ENCODE measurements around the gene GLB1L3. TPM values are rescaled to one million over a fixed set of nuclear protein-coding genes. Genes with fewer than 3 reads are reported as not detected.

GLB1L3 gene
- total and polyA plus RNA-seq, 2 donors (not counting 3 experiments of a cell fraction or from before 2014, with no cell fraction given): not detected

DNA sequence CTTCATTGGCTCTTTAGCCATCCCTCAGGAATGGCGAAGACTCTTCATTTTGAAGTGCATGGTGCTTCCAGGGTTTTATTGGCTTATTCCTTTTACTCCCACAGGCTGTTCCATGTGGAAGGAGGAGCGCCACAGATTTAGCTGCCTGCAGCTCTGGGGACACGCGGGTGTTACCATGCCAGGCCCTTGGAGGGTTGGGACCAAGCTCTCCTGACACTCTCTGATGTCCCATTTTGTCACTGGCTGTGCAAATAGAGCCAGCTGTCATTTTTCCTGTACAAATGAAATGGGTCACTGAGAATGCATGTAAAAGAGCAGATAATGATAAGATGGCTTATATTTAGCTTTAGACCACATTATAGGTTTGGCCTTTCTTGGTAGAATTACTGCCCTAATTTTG lies 32.3 kb upstream of the GLB1L3 start:
- Histone ChIP-seq H3K9me3 (replicated peaks; ENCODE audit: control insufficient read depth, insufficient read depth, low read length) (no peaks in the 10 kb centered on the region), H3K9me1 (replicated peaks; ENCODE audit: control insufficient read depth, extremely low read depth, insufficient read depth, low read length) (no peaks in the 10 kb centered on the region), H4K20me1 (replicated peaks; ENCODE audit: control insufficient read depth, extremely low read depth, insufficient read depth, low read length) (no peaks in the 10 kb centered on the region), H3K79me2 (ENCODE audit: control insufficient read depth, insufficient read depth, low read length) (no peaks in the 10 kb centered on the region), H3K27ac (ENCODE audit: insufficient read depth, low read depth, low read length) (no peak overlapping the region), H3K4me1 (ENCODE audit: control insufficient read depth, extremely low read depth, insufficient read depth, low read length) (no peaks in the 10 kb centered on the region), H3K4me2 (ENCODE audit: insufficient read depth, low read length) (no peak overlapping the region), H3K4me3 (replicated peaks in 1 of 3; ENCODE audit: insufficient read depth in 1 of 3, low read depth in 1 of 3, low read length in 3 of 3) (no peak overlapping the region), H3K27me3 (ENCODE audit: control insufficient read depth in 2 of 2, insufficient read depth in 2 of 2, low read length in 2 of 2) (no peaks in the 10 kb centered on the region), H3K36me3 (ENCODE audit: control insufficient read depth in 2 of 2, extremely low read depth in 1 of 2, insufficient read depth in 2 of 2, low read length in 2 of 2) (peaks cover 5 to 48% of the 10 kb centered on the region in 2 experiments), H2AFZ (ENCODE audit: low read depth, low read length) (no peak overlapping the region), H3K9ac (replicated peaks; ENCODE audit: extremely low read depth, insufficient read depth, low read length) (no peak overlapping the region)
- DNase-seq (ENCODE audit: low read depth, low spot score) (no peak), FAIRE-seq (no peak)
- ChIA-PET CTCF (interaction anchor here (1.0 to 2.4 kb wide), 9 partner anchors 10 to 316 kb away, joined by 3 to 21 read pairs (median 4); partner anchors contain the start of genes ACAD8, NCAPD3 and VPS26B), POLR2A (no interaction called here)
- intact Hi-C loops (cut with micrococcal nuclease): loop anchor here (1.0 kb wide), 1 partner anchor 37 kb away; no protein-coding TSS in a partner anchor
- dilution Hi-C loops (cut with MboI; ENCODE audit: extremely low pct_ligation_motif_present, low sequenced_read_pairs): no loop called here
- BruUV-seq (replicated peaks): no TSS peak
- TF ChIP-seq FOS (IDR thresholded peaks at IDR 0.05; ENCODE audit: borderline replicate concordance, insufficient read depth, low read length) (no peak), GATA2 (IDR thresholded peaks at IDR 0.05; ENCODE audit: insufficient read depth, insufficient read length, low read depth, low read length) (no peak), JUN (IDR thresholded peaks at IDR 0.05; ENCODE audit: borderline replicate concordance, insufficient read depth, insufficient read length, low read depth) (no peak), POLR2AphosphoS5 (IDR thresholded peaks at IDR 0.05; ENCODE audit: insufficient read depth, low read depth, low read length) (no peak), EZH2 (IDR thresholded peaks at IDR 0.05; ENCODE audit: borderline replicate concordance, low read depth, low read length, severe bottlenecking) (no peak), MYC (IDR thresholded peaks at IDR 0.05; ENCODE audit: low read depth, low read length) (no peak), POLR2A (IDR thresholded peaks at IDR 0.05; ENCODE audit: low read depth, low read length) (no peak)
- TF ChIP-seq, protein P1, sequence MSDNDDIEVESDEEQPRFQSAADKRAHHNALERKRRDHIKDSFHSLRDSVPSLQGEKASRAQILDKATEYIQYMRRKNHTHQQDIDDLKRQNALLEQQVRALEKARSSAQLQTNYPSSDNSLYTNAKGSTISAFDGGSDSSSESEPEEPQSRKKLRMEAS (IDR thresholded peaks at IDR 0.05; ENCODE audit: insufficient read depth, insufficient read length): no peak
- TF ChIP-seq, protein P2, sequence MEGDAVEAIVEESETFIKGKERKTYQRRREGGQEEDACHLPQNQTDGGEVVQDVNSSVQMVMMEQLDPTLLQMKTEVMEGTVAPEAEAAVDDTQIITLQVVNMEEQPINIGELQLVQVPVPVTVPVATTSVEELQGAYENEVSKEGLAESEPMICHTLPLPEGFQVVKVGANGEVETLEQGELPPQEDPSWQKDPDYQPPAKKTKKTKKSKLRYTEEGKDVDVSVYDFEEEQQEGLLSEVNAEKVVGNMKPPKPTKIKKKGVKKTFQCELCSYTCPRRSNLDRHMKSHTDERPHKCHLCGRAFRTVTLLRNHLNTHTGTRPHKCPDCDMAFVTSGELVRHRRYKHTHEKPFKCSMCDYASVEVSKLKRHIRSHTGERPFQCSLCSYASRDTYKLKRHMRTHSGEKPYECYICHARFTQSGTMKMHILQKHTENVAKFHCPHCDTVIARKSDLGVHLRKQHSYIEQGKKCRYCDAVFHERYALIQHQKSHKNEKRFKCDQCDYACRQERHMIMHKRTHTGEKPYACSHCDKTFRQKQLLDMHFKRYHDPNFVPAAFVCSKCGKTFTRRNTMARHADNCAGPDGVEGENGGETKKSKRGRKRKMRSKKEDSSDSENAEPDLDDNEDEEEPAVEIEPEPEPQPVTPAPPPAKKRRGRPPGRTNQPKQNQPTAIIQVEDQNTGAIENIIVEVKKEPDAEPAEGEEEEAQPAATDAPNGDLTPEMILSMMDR (IDR thresholded peaks at IDR 0.05; ENCODE audit: extremely low read depth in 1 of 2, insufficient read depth in 1 of 2, low read depth in 1 of 2, low read length in 2 of 2): no peak
